Muscle of leg (tissue), 11 donors: ENCODE measurements around the gene LOXL4. TPM values are rescaled to one million over a fixed set of nuclear protein-coding genes. Genes with fewer than 3 reads are reported as not detected.
"Not testable (repeated sequence)": the region's sequence is repeated elsewhere in the genome, so short reads cannot be mapped to it uniquely, and the experiment has no call there.

Experiments used
- DNase-seq: peaks from one replicate; pipeline ENCODE4 v3.0.0; 2013
- H3K27ac ChIP-seq: one replicate; pipeline ENCODE4 v1.5.1; 2013; ENCODE audit warnings: mild to moderate bottlenecking, low read length, control low read depth
- H3K27me3 ChIP-seq: one replicate; pipeline ENCODE4 v1.6.1; 2013; ENCODE audit warnings: low read length; ENCODE audit not compliant: control insufficient read depth, insufficient read depth
- H3K36me3 ChIP-seq: one replicate; pipeline ENCODE4 v1.6.1; 2013; ENCODE audit warnings: low read length; ENCODE audit not compliant: control insufficient read depth, insufficient read depth
- H3K4me1 ChIP-seq: one replicate; pipeline ENCODE4 v1.6.1; 2013; ENCODE audit warnings: low read length; ENCODE audit not compliant: control insufficient read depth, insufficient read depth
- H3K4me3 ChIP-seq: one replicate; pipeline ENCODE4 v1.5.1; 2013; ENCODE audit warnings: low read length, control low read depth
- H3K9me3 ChIP-seq: replicated peaks from 2 replicates; pipeline ENCODE4 v1.6.1; 2013; ENCODE audit warnings: low read depth, low read length; ENCODE audit not compliant: control insufficient read depth
- WGBS: methylation state at CpG from one replicate; pipeline ENCODE4 v1.1.5; 2013; ENCODE audit warnings: missing lambda C conversion rate; ENCODE audit not compliant: insufficient coverage; 5-methylcytosine and 5-hydroxymethylcytosine counted together
- polyA plus RNA-seq, 8 donors: library from polyadenylated mRNA; unstranded; fragments of 120-200 nt; gene quantifications; one replicate each; pipeline versions ENCODE4 v1.2.1 to v1.2.3, GENCODE V29; 2013; ENCODE audit warnings: inconsistent platforms in 1 of 8, low replicate concordance in 1 of 8; ENCODE audit not compliant: insufficient read length in 8 of 8, insufficient read depth in 1 of 8
- total RNA-seq: library from RNA; stranded (reverse); fragments of 120-200 nt; gene quantifications from one replicate; pipeline ENCODE4 v1.2.4, GENCODE V29; 2013

Gene LOXL4
- total and polyA plus RNA-seq, 9 donors: 6.4 to 11.8 (median 9.3) TPM

GRCh38 chr10:98227713-98228112 lies 40.3 kb downstream of the LOXL4 start:
- WGBS: no CpG with 5 or more reads among the region's 3 CpGs
- not testable (repeated sequence) for DNase-seq, H3K27me3 ChIP-seq, H3K4me1 ChIP-seq, H3K36me3 ChIP-seq, H3K27ac ChIP-seq, H3K4me3 ChIP-seq
- H3K9me3 ChIP-seq: peaks cover 10% of the 10 kb centered on the region

- Histone ChIP-seq H3K4me1 (no peaks in the 10 kb centered on the region), H3K9me3 (peaks cover 10% of the 10 kb centered on the region), H3K36me3 (no peaks in the 10 kb centered on the region), H3K27ac (no peak overlapping the region), H3K27me3 (no peaks in the 10 kb centered on the region), H3K4me3 (no peak overlapping the region)
- WGBS: no CpG with 5 or more reads among the region's 1 CpG
- no peak for DNase-seq
Measured at GRCh38 chr10:98226508-98227144, 41.4 kb downstream of the LOXL4 start.

- Histone ChIP-seq H3K9me3 (peaks cover 11% of the 10 kb centered on the region), H3K4me3 (no peak overlapping the region), H3K36me3 (no peaks in the 10 kb centered on the region), H3K27ac (no peak overlapping the region), H3K27me3 (no peaks in the 10 kb centered on the region), H3K4me1 (no peaks in the 10 kb centered on the region)
- DNase-seq: no peak
- no CpG with 5 or more reads among the region's 1 CpG for WGBS
Measured at GRCh38 chr10:98224996-98225395, 43.0 kb downstream of the LOXL4 start.

- Histone ChIP-seq H3K27ac (no peak overlapping the region), H3K4me1 (no peaks in the 10 kb centered on the region), H3K4me3 (no peak overlapping the region), H3K36me3 (no peaks in the 10 kb centered on the region), H3K27me3 (no peaks in the 10 kb centered on the region), H3K9me3 (peaks cover 16% of the 10 kb centered on the region)
- no peak for DNase-seq
- WGBS: no CpG with 5 or more reads among the region's 2 CpGs
Measured at GRCh38 chr10:98224509-98224908, 43.5 kb downstream of the LOXL4 start.

- DNase-seq: no peak
- no peaks in the 10 kb centered on the region for H3K4me1 ChIP-seq
- H3K36me3 ChIP-seq: no peaks in the 10 kb centered on the region
- no peak overlapping the region for H3K4me3 ChIP-seq
- H3K27ac ChIP-seq: no peak overlapping the region
- H3K9me3 ChIP-seq: peaks cover 18% of the 10 kb centered on the region
- no peaks in the 10 kb centered on the region for H3K27me3 ChIP-seq
- WGBS: 76% methylated on average over 4 of the region's 6 CpGs
Measured at GRCh38 chr10:98223874-98224273, 44.1 kb downstream of the LOXL4 start.

GRCh38 chr10:98217801-98218200 lies 50.2 kb downstream of the LOXL4 start:
- no peak overlapping the region for H3K4me3 ChIP-seq
- no peak overlapping the region for H3K27ac ChIP-seq
- no CpG with 5 or more reads among the region's 1 CpG for WGBS
- no peaks in the 10 kb centered on the region for H3K4me1 ChIP-seq
- DNase-seq: no peak
- no peaks in the 10 kb centered on the region for H3K27me3 ChIP-seq
- peaks cover 8% of the 10 kb centered on the region for H3K9me3 ChIP-seq
- no peaks in the 10 kb centered on the region for H3K36me3 ChIP-seq

- no peak for DNase-seq
Measured at GRCh38 chr10:98215373-98215772, 52.6 kb downstream of the LOXL4 start.

GRCh38 chr10:98213740-98214139 lies 54.3 kb downstream of the LOXL4 start:
- H3K4me3 ChIP-seq: no peak overlapping the region
- DNase-seq: no peak
- H3K4me1 ChIP-seq: no peaks in the 10 kb centered on the region
- H3K27me3 ChIP-seq: no peaks in the 10 kb centered on the region
- no peaks in the 10 kb centered on the region for H3K9me3 ChIP-seq
- WGBS: no CpG with 5 or more reads among the region's 1 CpG
- H3K36me3 ChIP-seq: peaks cover 5% of the 10 kb centered on the region
- no peak overlapping the region for H3K27ac ChIP-seq

More at GRCh38 chr10:98215373-98215772, 52.6 kb downstream of the LOXL4 start:
- Histone ChIP-seq H3K4me3 (no peak overlapping the region), H3K36me3 (no peaks in the 10 kb centered on the region), H3K27ac (no peak overlapping the region), H3K4me1 (no peaks in the 10 kb centered on the region), H3K27me3 (no peaks in the 10 kb centered on the region), H3K9me3 (peaks cover 8% of the 10 kb centered on the region)
- WGBS: no CpG with 5 or more reads among the region's 2 CpGs

GRCh38 chr10:98212196-98212595 lies 55.8 kb downstream of the LOXL4 start:
- H3K27me3 ChIP-seq: no peaks in the 10 kb centered on the region
- no peaks in the 10 kb centered on the region for H3K9me3 ChIP-seq
- no peak overlapping the region for H3K4me3 ChIP-seq
- H3K36me3 ChIP-seq: peaks cover 8% of the 10 kb centered on the region
- no peak for DNase-seq
- WGBS: no CpG with 5 or more reads among the region's 1 CpG
- H3K27ac ChIP-seq: no peak overlapping the region
- no peaks in the 10 kb centered on the region for H3K4me1 ChIP-seq

GRCh38 chr10:98209441-98209840 lies 58.6 kb downstream of the LOXL4 start:
- peaks cover 8% of the 10 kb centered on the region for H3K36me3 ChIP-seq
- no peaks in the 10 kb centered on the region for H3K27me3 ChIP-seq
- no peaks in the 10 kb centered on the region for H3K4me1 ChIP-seq
- H3K27ac ChIP-seq: no peak overlapping the region
- H3K9me3 ChIP-seq: no peaks in the 10 kb centered on the region
- DNase-seq: no peak
- H3K4me3 ChIP-seq: no peak overlapping the region
- 100% methylated on average over 2 of the region's 4 CpGs for WGBS

- H3K4me3 ChIP-seq: no peak overlapping the region
- peaks cover 8% of the 10 kb centered on the region for H3K36me3 ChIP-seq
- H3K9me3 ChIP-seq: no peaks in the 10 kb centered on the region
- no peak overlapping the region for H3K27ac ChIP-seq
- WGBS: no CpG with 5 or more reads among the region's 2 CpGs
- no peak for DNase-seq
- H3K4me1 ChIP-seq: no peaks in the 10 kb centered on the region
- H3K27me3 ChIP-seq: no peaks in the 10 kb centered on the region
Measured at GRCh38 chr10:98208925-98209324, 59.1 kb downstream of the LOXL4 start.
